CD4-positive, alpha-beta T cell treated with Interleukin-17A for 4 hours (primary cell): Measurements from ENCODE around the gene TPM3.
"Not testable (repeated sequence)": the region's sequence is repeated elsewhere in the genome, so short reads cannot be mapped to it uniquely, and the experiment has no call there.

Source experiments
- DNase-seq: peaks from one replicate; pipeline ENCODE4 v3.0.0-alpha.2; 2020; ENCODE audit warnings: mixed read lengths

Gene TPM3

GRCh38 chr1:154159554-154159953 is 32.3 kb downstream of the TPM3 start:
- DNase-seq, result no peak

GRCh38 chr1:154158307-154159125 is 33.4 kb downstream of the TPM3 start:
- no peak for DNase-seq

- peak; percentile 77 for DNase-seq
These were observed 34.2 kb downstream of the TPM3 start for GRCh38 chr1:154157520-154158306.

DNA sequence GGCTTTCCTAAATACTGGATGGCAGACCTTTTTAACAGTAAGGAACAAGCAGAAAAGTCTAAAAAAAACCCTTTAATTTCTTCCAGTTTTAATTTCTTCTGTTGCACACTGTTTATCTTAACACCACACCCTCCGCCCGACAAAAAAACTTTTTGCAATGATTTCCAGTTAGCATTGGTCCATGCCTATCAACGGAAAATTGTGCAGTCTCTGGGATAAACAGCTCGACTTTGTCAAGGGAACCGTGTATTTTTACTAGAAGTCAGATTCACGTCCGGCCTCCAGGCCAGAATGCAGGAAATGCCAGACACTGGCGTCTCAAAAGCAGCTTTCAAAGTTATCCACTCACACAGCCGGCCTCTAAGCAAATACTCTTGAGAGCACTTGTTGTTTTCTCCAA is 36.6 kb downstream of the TPM3 start:
- DNase-seq, result peak; percentile 23

DNA sequence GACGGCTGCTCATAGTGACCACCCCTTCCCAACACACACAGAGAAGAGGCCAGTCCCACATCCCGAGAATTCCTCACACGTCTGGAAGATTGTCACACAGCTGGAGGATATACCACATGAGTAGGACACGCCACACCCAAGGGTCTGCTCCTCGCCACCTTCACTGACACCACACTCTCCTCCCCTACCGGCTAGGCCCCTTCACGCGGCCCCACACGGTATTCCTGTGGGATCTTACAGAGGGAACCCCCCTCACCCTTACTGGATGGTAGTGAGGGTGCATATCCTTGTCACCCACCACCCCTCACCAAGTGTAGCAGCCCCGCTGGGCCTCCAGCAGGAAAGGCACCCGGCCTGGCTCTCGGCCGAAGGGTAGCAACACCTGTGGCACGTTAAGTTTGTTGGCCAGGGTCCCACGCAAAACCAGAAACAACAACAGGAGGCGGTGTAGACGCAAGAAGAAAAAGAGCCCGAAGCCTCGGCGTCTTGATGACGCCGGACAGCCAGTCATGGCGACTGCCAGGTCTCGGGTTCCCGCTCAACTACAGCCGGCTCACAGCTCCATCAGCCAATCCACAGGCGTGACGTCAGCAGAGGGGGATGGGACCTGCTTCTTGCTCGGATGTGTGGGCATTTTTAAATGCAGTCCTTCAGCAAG is 37.2 kb downstream of the TPM3 start, which contains the start of gene NUP210L:
Gene NUP210L, minus strand, starts transcription at position 540 of the 658 bp plus-strand sequence.
- no peak for DNase-seq

- no peak for DNase-seq
These were observed 37.8 kb downstream of the TPM3 start for GRCh38 chr1:154154053-154154452.

GRCh38 chr1:154151311-154151710 is 40.6 kb downstream of the TPM3 start:
- no peak for DNase-seq

DNA sequence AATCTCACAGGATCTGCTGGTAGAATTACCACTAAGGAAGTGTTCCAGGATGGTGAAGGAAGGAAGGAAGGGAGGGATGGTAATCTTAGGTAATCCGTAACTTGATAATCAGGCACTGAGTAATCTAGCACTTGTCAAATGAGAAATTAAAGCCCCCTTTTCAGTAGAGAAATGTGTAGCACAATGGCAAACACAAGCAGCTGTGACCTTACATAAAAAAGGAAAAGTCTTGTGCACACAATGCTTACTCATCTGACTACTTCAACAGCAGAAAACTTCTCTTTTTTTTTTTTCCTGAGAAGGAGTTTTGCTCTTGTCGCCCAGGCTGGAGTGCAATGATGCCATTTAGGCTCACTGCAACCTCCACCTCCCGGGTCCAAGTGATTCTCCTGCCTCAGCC is 43.1 kb downstream of the TPM3 start:
- DNase-seq, result no peak

- DNase-seq, result not testable (repeated sequence)
These were observed 44.4 kb downstream of the TPM3 start for GRCh38 chr1:154147505-154147904.

- DNase-seq, result peak; percentile 10
These were observed 45.9 kb downstream of the TPM3 start for GRCh38 chr1:154145986-154146385.

- no peak for DNase-seq
These were observed 49.5 kb downstream of the TPM3 start for GRCh38 chr1:154142358-154142757.

DNA sequence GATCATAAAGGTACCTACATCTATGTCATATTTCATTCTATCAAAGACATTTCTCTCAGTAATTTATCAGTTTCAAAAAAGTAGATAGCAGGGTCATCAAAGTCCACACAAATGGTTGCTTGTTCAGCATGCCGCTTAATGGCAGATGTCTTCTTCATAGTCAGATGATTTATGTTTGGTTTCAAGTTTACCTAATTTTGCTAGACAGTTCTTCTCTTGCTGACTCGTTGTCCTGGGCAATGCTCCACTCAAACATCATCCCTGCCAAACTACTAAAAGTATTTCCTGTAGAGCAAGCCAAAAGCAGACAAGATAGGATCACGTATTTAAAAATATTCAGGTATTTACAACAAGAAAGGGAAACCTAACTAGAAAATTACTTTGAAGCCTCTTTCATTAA is 50.7 kb downstream of the TPM3 start:
- no peak for DNase-seq

GRCh38 chr1:154137888-154138287 is 54.0 kb downstream of the TPM3 start:
- DNase-seq, result no peak

GRCh38 chr1:154133256-154133655 is 58.6 kb downstream of the TPM3 start:
- DNase-seq, result no peak

- no peak for DNase-seq
These were observed 62.4 kb downstream of the TPM3 start for GRCh38 chr1:154129391-154129970.

DNA sequence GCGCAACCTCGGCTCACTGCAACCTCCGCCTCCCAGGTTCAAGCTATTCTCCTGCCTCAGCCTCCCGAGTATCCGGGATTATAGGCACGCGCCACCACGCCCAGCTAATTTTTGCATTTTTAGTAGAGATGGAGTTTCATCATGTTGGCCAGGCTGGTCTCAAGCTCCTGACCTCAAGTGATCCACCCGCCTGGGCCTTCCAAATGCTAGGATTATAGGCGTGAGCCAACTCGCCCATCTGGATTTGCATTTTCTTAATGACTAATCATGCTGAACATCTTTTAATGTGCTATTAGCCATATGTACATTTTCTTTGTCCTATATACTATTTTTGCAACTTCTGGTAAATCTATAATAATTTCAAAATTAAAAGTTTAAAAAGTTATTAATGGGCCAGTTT is 68.7 kb downstream of the TPM3 start:
- not testable (repeated sequence) for DNase-seq

- no peak for DNase-seq
These were observed 74.3 kb downstream of the TPM3 start for GRCh38 chr1:154117642-154118041.

GRCh38 chr1:154115180-154115579 is 76.7 kb downstream of the TPM3 start:
- DNase-seq, result no peak
